HEK293 (cell line): ENCODE results near the gene HINT2.

Experiments
- CTCF ChIA-PET: fragments of 350-600 bp; formaldehyde crosslinking; extraction: SDS; loops from one replicate; lab custom pipeline; 2021; ENCODE audit warnings: antibody characterized with exemption; lab: Yijun Ruan, JAX
- POLR2A ChIA-PET: fragments of 300-600 bp; formaldehyde crosslinking; extraction: SDS; loops from one replicate; lab custom pipeline; 2020; ENCODE audit warnings: antibody characterized with exemption, inconsistent platforms; lab: Yijun Ruan, JAX
- H3K27ac ChIP-seq: fragments of 200-500 bp; sonication (Bioruptor generic); 2 replicates; pipeline ENCODE4 v1.5.1; 2014; ENCODE audit warnings: low read depth, low read length, control low read depth, inconsistent platforms; ENCODE audit errors: extremely low read depth
- H3K36me3 ChIP-seq, 2 experiments: fragments of 200-500 bp in 1 of 2; sonication (Bioruptor generic) in 1 of 2; 1 replicate in 1 of 2; 2 replicates in 1 of 2; pipeline ENCODE4 v1.5.1; 2014 to 2017; ENCODE audit warnings: inconsistent platforms in 2 of 2, low read length in 2 of 2; ENCODE audit not compliant: control insufficient read depth in 2 of 2, insufficient read depth in 1 of 2
- H3K4me1 ChIP-seq: fragments of 200-500 bp; sonication (Bioruptor generic); 2 replicates; pipeline ENCODE4 v1.5.1; 2014; ENCODE audit warnings: mild to moderate bottlenecking, low read length, inconsistent platforms; ENCODE audit not compliant: control insufficient read depth, insufficient read depth
- H3K4me3 ChIP-seq: 2 replicates; pipeline ENCODE4 v1.5.1; 2011; ENCODE audit warnings: low read depth, mild to moderate bottlenecking, control low read depth, low read length, moderate library complexity
- H3K9me3 ChIP-seq: fragments of 200-500 bp; sonication (Bioruptor generic); 2 replicates; pipeline ENCODE4 v1.5.1; 2014; ENCODE audit warnings: low read depth, low read length, inconsistent platforms; ENCODE audit not compliant: control insufficient read depth, insufficient read depth
- GLI2 ChIP-seq: fragments of 450-650 bp; formaldehyde crosslinking; IDR thresholded peaks from 2 replicates; pipeline ENCODE4; 2017; ENCODE audit warnings: missing biosample characterization, missing genetic modification characterization, low read depth, borderline replicate concordance
- HOXD13 ChIP-seq: sonication (generic); formaldehyde crosslinking; IDR thresholded peaks from 2 replicates; pipeline ENCODE4 v1.8.0; 2022; ENCODE audit warnings: missing genetic modification reagents, borderline replicate concordance
- SALL2 ChIP-seq: fragments of 450-650 bp; formaldehyde crosslinking; IDR thresholded peaks from 2 replicates; pipeline ENCODE4 v1.5.0; 2017; ENCODE audit warnings: missing biosample characterization, mild to moderate bottlenecking, missing genetic modification characterization, borderline replicate concordance
- TSHZ1 ChIP-seq: fragments of 450-650 bp; formaldehyde crosslinking; IDR thresholded peaks from 2 replicates; pipeline ENCODE4 v1.5.1; 2016; ENCODE audit warnings: missing biosample characterization, missing genetic modification characterization, borderline replicate concordance
- ZBTB21 ChIP-seq: fragments of 450-650 bp; formaldehyde crosslinking; IDR thresholded peaks from 2 replicates; pipeline ENCODE4 v1.5.1; 2017; ENCODE audit warnings: missing biosample characterization, missing genetic modification characterization
- ZBTB7A ChIP-seq: fragments of 450-650 bp; formaldehyde crosslinking; IDR thresholded peaks from 2 replicates; pipeline ENCODE4 v1.5.1; 2016; ENCODE audit warnings: low read depth, missing biosample characterization, missing genetic modification characterization
- ZFP41 ChIP-seq: fragments of 450-650 bp; formaldehyde crosslinking; IDR thresholded peaks from 2 replicates; pipeline ENCODE4 v1.5.1; 2016; ENCODE audit warnings: missing biosample characterization, missing genetic modification characterization, borderline replicate concordance
- ZFP69B ChIP-seq: fragments of 450-650 bp; formaldehyde crosslinking; IDR thresholded peaks from 2 replicates; pipeline ENCODE4 v1.5.1; 2016; ENCODE audit warnings: missing biosample characterization, missing genetic modification characterization
- ZNF146 ChIP-seq: fragments of 450-650 bp; formaldehyde crosslinking; IDR thresholded peaks from 2 replicates; pipeline ENCODE4 v1.5.1; 2016; ENCODE audit warnings: missing biosample characterization, missing genetic modification characterization
- ZNF2 ChIP-seq: fragments of 450-650 bp; formaldehyde crosslinking; IDR thresholded peaks from 2 replicates; pipeline ENCODE4 v1.5.1; 2016; ENCODE audit warnings: missing biosample characterization, missing genetic modification characterization
- ZNF239 ChIP-seq: fragments of 450-650 bp; formaldehyde crosslinking; IDR thresholded peaks from 2 replicates; pipeline ENCODE4 v1.5.1; 2016; ENCODE audit warnings: missing biosample characterization, missing genetic modification characterization
- ZNF513 ChIP-seq: fragments of 450-650 bp; IDR thresholded peaks from 2 replicates; pipeline ENCODE4 v1.5.1; 2018; ENCODE audit warnings: missing biosample characterization, missing genetic modification characterization
- ZNF514 ChIP-seq: fragments of 450-650 bp; formaldehyde crosslinking; IDR thresholded peaks from 2 replicates; pipeline ENCODE4 v1.5.1; 2016; ENCODE audit warnings: missing biosample characterization, missing genetic modification characterization
- ZNF561 ChIP-seq: fragments of 450-650 bp; IDR thresholded peaks from 2 replicates; pipeline ENCODE4 v1.5.1; 2018; ENCODE audit warnings: missing biosample characterization, missing genetic modification characterization, borderline replicate concordance
- ZNF645 ChIP-seq: fragments of 450-650 bp; formaldehyde crosslinking; IDR thresholded peaks from 2 replicates; pipeline ENCODE4; 2016; ENCODE audit warnings: missing biosample characterization, missing genetic modification characterization
- ZNF692 ChIP-seq: fragments of 450-650 bp; formaldehyde crosslinking; IDR thresholded peaks from 2 replicates; pipeline ENCODE4 v1.5.1; 2016; ENCODE audit warnings: missing biosample characterization, missing genetic modification characterization
- ZNF792 ChIP-seq: fragments of 450-650 bp; formaldehyde crosslinking; IDR thresholded peaks from 2 replicates; pipeline ENCODE4 v1.5.1; 2016; ENCODE audit warnings: missing biosample characterization, missing genetic modification characterization
- ZSCAN5A ChIP-seq: fragments of 450-650 bp; formaldehyde crosslinking; IDR thresholded peaks from 2 replicates; pipeline ENCODE4 v1.5.1; 2016; ENCODE audit warnings: missing biosample characterization, missing genetic modification characterization

HINT2 gene

GRCh38 chr9:35790025-35790384 is 24.8 kb downstream of the HINT2 start:
- no peak for TF ChIP-seq ZFP69B (tag by site-specific recombination)
- CTCF ChIA-PET = interaction anchor here (0.5 to 4.7 kb wide), 55 partner anchors 8 to 696 kb away, joined by 3 to 120 read pairs (median 6); partner anchors contain the start of genes FAM221B, HINT2, HRCT1 and SPAG8
- Histone ChIP-seq H3K36me3 (peaks cover 0 to 13% of the 10 kb centered on the region in 2 experiments; a peak in 2 of 3 replicates), H3K4me1 (no peaks in the 10 kb centered on the region), H3K27ac (no peak overlapping the region), H3K4me3 (no peak overlapping the region), H3K9me3 (no peaks in the 10 kb centered on the region)
- POLR2A ChIA-PET = interaction anchor here (0.7 to 1.4 kb wide), 3 partner anchors 24 to 116 kb away, joined by 3 to 11 read pairs (median 5); partner anchors contain the start of genes HINT2 and HRCT1

GRCh38 chr9:35789541-35789940 is 25.3 kb downstream of the HINT2 start:
- ChIA-PET POLR2A (interaction anchor here (1.4 kb wide), 1 partner anchor 25 kb away, joined by 11 read pairs; the partner anchor contains the start of gene HINT2), CTCF (interaction anchor here (0.5 to 4.7 kb wide), 47 partner anchors 8 to 696 kb away, joined by 3 to 120 read pairs (median 6); partner anchors contain the start of genes FAM221B, HINT2, HRCT1 and SPAG8)
- Histone ChIP-seq H3K4me1 (no peaks in the 10 kb centered on the region), H3K27ac (no peak overlapping the region), H3K4me3 (no peak overlapping the region), H3K9me3 (no peaks in the 10 kb centered on the region), H3K36me3 (peaks cover 0 to 13% of the 10 kb centered on the region in 2 experiments; a peak in 2 of 3 replicates)
- TF ChIP-seq ZNF561 (tag by site-specific recombination) = no peak
- no peak for TF ChIP-seq ZFP41 (tag by site-specific recombination)
- TF ChIP-seq ZBTB7A (tag by site-specific recombination) = no peak
- no peak for TF ChIP-seq ZBTB21 (tag by site-specific recombination)
- TF ChIP-seq ZNF239 (tag by site-specific recombination) = no peak
- TF ChIP-seq ZNF514 (tag by site-specific recombination) = no peak
- TF ChIP-seq HOXD13 (CRISPR knock-in tag) = no peak
- no peak for TF ChIP-seq ZNF692 (tag by site-specific recombination)
- no peak for TF ChIP-seq SALL2 (tag by site-specific recombination)

- ChIA-PET CTCF (no interaction called here), POLR2A (no interaction called here)
- H3K4me1 ChIP-seq = no peaks in the 10 kb centered on the region
- no peak overlapping the region for H3K27ac ChIP-seq
- H3K4me3 ChIP-seq = no peak overlapping the region
- H3K9me3 ChIP-seq = no peaks in the 10 kb centered on the region
- TF ChIP-seq ZNF146 (tag by site-specific recombination) (peak; percentile 82), ZNF2 (tag by site-specific recombination) (no peak)
- H3K36me3 ChIP-seq = peaks cover 4 to 16% of the 10 kb centered on the region in 2 experiments; a peak in 2 of 3 replicates
These were observed 31.4 kb downstream of the HINT2 start for GRCh38 chr9:35783418-35783817.

GRCh38 chr9:35781066-35781465 is 33.8 kb downstream of the HINT2 start:
- ChIA-PET POLR2A (no interaction called here), CTCF (interaction anchor here (1.5 to 6.3 kb wide), 2 partner anchors 8 to 9 kb away, joined by 11 to 65 read pairs; no protein-coding TSS in a partner anchor)
- Histone ChIP-seq H3K27ac (no peak overlapping the region), H3K36me3 (peaks cover 4 to 16% of the 10 kb centered on the region in 2 experiments; a peak in 2 of 3 replicates), H3K9me3 (no peaks in the 10 kb centered on the region), H3K4me3 (no peak overlapping the region), H3K4me1 (no peaks in the 10 kb centered on the region)
- TF ChIP-seq ZNF513 (tag by site-specific recombination) = no peak
- TF ChIP-seq GLI2 (tag by site-specific recombination) = no peak
- TF ChIP-seq ZSCAN5A (tag by site-specific recombination) = no peak
- TF ChIP-seq TSHZ1 (tag by site-specific recombination) = no peak
- no peak for TF ChIP-seq ZNF792 (tag by site-specific recombination)
- TF ChIP-seq ZNF645 (tag by site-specific recombination) = no peak
